GM21737 (cell line): ENCODE data around the gene TMEM217.

ENCODE experiments used
- ATAC-seq: cut with Tn5 transposase; IDR thresholded peaks from one replicate; pipeline ENCODE4 v1.9.1; 2021; ENCODE audit warnings: mild to moderate bottlenecking, moderate library complexity; ENCODE audit not compliant: unreplicated experiment

Gene TMEM217

DNA sequence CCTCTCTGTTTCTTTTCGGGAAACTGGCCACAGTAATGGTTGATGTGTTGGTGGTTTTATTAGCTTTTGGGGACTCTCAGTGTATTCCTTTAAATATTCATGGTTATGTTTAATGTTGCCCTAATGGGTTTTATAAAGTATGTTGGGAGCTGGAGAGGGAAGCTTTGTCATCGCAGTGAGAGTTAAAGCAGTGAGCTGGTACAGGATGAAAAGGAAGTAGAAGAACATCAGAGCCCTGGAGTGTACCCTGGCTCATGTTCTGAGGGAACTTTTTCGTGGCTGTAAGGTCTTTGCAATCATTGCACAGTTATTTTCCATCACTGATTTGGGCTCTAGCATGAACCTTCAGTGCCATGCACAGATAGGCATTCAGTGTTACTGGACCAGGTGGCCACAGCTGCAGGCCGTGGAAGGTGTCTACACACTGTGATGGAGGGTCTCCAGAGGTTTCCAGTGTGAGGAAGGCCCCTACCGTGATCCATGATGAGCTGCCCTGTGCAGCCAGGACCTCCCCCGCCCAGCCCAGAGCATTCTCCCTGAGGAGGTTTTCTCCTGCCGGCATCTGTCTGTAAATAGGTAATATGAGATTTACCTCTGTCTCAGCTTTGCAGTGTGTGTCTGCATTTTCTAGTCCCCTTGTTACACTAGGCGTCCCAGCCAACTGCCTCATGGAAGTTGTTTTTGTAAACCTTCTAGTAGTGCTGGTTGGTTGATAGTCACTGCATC lies 22.4 kb upstream of the TMEM217 start:
- no peak for ATAC-seq

DNA sequence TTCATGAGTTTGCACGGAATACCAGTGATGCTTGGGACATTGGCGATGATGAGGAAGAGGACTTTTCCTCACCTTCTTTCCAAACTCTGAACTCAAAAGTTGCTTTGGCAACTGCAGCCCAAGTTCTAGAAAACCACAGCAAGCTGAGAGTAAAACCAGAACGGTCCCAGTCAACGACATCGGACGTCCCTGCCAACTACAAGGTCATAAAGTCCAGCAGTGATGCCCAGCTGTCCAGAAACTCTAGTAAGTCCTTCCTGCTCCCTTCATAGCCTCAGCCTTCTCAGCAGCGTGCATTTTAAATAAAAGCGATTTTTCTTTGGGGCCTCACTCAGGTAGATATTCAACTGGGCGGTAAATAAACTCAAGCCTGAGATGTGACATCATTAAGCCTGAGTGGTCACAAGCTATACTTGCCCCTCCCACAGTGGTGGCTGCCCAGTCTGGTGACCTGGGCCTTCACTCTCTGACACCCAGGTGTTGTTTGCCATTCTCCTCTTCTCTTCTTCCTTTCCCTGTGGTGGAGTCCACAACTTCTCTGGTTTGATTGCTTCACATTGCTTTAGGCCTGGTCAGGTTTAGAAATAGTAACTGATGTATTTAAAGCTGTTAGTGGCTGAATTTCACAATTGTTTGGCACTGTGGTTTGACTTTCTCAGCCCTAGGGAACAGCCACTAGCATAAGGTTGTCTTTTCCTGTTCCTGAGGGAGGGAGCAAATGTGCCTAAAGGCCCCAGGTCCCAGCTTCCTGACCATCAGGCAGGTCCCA lies 21.6 kb upstream of the TMEM217 start:
- ATAC-seq = no peak

DNA sequence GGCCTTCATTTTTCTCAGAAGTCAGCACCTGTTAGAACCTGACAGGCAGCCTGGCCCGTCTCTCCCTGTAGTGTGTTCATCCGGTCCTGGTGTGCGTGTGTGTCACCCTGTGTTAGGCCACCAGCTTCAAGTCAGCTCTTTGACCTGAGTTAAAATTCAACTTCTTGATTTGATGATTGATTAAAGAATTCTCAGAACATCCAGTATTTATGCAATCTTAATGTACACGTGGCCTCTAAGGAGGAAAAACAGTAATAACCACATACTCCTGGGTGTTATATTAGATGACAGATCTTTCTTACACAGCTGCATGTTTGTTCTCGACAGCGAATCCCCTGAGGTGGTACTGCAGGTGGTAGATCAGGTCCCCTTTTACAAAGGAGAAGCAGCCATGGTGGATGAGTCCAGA lies 19.1 kb upstream of the TMEM217 start:
- ATAC-seq = peak; percentile 61

DNA sequence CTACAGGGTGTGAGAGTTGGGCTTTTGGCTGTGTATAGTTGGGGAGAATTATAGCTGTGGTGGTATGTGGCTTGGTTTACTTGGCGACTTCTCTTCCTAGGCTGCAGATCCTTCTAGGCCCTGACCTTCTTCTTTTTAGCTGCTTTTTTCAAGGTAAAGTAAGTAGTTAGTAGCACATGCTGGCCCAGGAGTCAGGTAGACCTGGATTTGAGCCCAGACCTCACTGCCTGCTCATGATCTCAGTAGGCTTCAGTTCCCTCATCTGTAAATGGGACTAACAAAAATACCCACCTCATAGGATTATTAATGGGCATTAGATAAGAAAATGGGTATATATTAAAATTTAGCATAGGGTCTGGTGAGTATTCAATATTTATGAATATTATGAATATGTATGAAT lies 17.4 kb upstream of the TMEM217 start:
- no peak for ATAC-seq

DNA sequence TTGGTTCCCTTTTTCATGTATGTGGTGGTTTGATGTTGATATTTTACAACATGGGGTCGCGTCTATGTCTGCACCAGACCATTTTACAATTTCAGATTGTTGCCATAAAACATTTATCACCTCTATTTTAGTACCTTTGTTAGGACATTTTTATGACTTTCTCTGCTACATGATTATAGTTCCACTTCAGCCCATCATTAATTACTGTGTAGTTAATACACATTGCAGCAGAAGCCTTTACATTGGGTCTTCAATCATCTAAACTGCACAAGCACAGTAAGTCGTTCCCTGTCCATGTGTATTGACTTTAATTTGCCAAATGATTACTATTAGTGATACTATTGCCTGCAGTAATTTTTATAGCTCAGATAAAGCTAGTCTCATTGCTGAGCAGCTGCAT lies 15.7 kb upstream of the TMEM217 start:
- no peak for ATAC-seq

DNA sequence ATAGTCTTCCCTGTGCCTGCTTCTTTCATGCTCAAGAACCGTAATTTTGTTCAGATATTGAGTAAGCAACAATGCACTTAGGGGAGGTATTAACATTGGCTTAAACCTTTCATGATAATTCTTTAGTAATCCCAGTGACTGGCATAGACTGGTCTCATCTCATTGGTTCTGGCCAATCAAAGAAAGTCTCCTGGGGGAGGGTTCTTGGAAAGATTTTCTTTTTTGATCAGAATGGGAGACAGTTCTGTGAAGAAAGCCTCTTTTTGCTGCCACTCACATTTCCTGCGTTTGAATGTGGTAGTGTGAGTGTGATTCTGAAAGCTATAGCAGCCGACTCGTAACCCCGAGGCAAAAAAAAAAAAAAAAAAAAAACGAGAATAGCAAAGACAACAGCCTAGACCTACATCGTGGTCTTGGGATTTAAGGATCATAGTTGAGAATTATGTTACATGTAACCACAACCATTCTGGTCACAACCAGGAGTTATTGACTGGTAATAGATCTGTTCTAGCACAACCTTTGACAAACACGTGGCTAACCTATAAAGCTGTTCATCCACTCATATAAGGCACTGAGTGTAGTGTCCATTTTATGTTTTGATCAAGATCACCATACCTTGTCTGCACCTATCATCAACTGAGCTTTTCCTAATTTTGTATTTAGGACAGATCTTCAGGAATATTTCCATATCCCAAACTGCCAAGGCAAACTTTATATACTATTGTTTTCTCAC lies 15.1 kb upstream of the TMEM217 start:
- ATAC-seq = no peak

DNA sequence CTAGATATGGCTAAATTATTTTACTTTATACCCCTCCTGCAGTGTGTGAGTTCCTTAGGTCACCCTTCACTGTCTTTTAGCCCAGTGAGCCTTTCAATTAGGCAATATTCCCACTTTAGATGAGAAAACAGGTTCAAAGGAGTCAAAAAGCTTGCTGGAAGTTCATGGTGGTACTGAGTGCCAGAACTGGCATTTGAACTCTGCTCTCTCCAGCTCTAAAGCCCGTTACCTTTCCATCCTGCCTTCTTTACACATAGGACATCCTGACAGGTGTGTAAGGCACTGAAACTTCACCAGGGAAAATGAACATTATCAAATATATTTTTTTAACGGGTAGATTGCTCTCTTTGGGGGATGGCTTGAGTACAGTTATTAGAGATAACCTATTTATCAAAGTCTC lies 11.2 kb upstream of the TMEM217 start:
- ATAC-seq = no peak

DNA sequence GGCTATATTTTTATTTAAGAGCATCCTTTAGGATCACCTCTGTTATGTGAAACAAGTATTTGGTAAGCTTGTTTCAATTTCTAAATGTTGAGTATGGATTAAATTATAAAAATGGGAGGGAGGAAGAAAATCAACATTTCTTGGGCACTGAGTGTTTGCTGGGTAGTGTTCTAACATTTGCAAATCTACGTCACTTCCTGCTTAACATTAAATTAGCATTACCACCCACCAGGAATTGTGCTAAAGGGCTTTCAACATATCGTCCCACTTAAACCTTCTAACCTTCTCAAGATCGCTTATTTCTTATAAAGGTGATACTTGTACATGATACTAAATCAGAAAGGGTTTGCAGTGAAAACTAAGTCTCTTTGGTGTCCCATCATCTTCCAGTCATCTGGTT lies 7.9 kb upstream of the TMEM217 start:
- no peak for ATAC-seq

DNA sequence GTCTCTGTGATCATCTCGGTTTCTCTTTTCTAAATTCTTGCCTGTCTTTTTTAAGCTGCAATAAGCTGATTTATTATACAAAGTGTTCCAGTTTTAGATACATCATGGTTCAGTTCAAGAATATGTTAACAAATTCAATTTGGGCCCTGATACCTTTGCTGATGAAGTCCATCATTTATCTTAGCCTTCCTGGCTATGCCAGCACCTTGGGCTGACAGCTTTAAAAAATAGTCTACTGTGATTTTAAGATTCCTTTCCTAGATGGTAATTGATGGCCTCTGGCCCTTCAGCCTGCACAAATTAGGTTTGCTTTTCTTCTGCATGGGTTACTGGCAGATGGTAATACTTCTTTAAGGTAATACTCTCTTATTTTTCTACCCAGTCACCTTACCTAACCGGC lies 7.1 kb upstream of the TMEM217 start:
- no peak for ATAC-seq

DNA sequence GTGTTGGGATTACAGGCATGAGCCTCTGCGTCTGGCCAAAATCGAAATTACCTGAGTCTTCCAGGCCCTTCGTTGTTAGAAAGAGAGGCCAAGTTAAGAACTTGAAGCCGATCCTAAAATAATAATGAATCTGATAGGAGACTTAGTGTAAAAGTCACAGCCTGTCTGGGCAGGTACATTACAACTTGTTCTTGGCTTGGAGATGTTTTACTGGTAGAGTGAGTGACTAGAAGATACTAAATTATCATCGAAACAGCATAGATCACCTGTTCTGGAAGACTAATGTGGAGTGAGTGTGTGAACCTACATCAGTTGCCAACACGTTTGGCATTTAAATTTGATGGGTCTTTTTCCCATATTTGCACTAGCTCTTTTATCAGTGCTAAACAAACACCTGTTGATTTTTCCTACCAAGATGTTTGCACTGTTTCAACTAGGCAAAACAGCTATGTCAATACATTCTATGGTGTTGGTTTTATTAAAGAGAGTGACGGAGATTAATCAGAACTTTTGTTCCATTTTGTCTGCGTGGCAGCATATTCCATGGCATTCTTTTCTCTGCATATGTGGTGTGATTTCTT lies 4.6 kb upstream of the TMEM217 start:
- no peak for ATAC-seq

DNA sequence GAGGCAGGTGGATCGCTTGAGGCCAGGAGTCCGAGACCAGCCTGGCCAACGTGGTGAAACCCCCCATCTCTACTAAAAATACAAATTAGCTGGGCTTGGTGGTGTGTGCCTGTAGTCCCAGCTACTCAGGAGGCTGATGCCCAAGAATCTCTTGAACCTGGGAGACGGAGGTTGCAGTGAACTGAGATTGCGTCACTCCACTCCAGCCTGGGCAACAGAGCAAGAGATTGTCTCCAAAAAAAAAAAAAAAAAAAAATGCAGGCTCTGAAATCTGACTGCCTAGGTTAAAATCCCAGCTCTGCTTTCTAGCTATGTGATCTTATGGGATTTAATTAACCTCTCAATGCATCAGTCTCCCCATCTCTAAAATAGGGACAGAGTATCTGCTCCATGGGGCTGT lies 3.3 kb upstream of the TMEM217 start:
- no peak for ATAC-seq

DNA sequence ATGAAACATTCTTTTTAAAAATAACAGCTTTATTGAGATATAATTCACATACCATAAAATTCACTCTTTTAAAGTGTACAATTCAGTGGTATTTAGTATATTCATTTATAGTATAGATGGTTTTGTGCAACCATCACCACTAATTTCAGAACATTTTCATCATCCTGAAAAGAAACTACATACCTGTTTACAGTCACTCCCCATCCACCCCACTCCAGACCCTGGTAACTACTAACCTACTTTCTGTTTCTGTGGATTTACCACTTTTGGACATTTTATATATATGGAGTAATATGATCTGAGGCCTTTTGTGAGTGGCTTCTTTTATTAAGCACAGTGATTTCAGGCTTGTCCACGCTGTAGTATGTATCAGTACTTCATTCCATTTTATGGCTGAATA lies 2.5 kb upstream of the TMEM217 start:
- no peak for ATAC-seq

DNA sequence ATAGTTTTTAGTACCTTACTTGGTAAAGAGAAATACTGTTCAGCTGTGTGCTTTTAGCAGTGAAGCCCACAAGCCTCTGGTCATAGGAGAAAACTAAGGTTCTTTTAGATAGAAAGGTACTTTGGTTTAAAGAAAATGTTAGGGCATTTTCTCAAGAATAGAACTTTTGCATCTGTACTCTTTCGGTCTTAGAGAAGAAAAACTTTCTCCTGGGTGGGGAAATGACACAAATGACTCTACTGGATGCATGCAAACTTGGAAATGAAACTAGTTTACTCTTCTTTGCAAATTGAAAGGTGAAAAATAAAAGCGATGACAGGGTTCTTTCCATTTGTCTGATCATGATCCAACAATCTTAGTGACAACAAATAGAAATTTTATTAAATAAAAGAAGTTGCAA lies 2.1 kb upstream of the TMEM217 start:
- no peak for ATAC-seq

DNA sequence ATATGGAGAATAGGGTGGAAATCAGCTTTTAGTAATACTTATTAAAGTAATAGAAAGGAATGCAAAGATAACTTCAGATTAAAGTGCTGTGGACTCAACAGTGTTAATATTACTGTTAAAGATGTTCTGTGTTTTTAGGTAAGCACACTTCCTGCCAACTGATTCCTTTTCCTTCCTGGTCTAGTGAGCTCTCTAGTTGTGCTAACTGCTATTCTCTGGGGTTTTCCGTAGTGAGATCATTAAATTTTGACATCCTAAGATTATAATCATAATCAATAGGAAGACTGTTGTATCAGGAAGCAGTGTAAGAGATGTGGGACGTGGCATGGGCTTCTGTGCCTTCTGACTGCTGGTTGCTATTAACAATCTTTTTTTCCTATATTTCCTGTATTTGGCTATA lies 1.2 kb upstream of the TMEM217 start:
- no peak for ATAC-seq

DNA sequence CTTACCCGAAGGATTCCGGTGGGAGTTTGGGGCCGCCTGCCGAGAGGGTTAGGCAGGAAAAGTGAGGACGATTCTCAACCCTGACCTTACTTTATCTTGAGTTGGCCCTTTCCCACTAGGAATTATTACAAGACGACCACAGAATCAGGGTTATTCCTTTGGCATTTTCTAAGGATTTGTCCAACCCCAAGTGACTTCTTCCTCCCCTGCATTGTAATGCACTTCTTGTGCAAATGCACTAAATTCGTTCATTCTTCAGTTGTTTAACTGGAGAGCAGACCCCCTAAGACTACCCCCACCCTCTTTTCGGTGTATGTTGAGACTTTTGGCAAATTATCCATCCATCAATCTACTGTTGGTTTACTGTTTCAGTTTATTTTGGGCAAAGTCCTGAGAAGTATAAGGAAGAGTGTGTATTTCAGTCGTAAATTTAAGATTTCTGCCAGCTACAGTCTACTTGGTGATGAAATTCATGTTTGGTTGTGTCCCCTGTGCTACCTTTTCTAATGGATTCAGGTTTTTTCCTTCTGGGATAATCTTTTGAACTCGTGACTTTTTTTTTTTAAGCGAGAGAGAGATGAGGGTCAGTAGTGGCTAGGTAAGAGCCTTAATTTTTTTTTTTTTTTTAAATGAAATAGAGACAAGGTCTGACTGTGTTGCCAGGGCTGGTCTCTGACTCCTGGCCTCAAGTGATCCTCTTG lies 611 bp upstream of the TMEM217 start:
- no peak for ATAC-seq

DNA sequence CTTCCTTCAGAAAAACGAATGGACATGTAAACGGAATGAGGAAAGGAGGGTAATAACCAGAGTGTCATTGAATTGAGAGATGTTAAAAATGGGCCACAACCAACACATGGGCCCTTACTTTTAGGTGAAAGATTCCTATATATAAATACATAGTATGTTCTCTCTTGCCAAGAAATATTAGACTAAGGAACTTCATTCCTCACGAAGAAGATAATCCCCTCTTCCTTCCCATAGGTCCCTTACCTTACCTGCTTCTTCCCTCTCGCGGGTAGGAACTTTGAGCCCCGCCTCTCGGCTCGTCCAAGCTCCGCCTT lies 667 bp downstream of the TMEM217 start:
- no peak for ATAC-seq

DNA sequence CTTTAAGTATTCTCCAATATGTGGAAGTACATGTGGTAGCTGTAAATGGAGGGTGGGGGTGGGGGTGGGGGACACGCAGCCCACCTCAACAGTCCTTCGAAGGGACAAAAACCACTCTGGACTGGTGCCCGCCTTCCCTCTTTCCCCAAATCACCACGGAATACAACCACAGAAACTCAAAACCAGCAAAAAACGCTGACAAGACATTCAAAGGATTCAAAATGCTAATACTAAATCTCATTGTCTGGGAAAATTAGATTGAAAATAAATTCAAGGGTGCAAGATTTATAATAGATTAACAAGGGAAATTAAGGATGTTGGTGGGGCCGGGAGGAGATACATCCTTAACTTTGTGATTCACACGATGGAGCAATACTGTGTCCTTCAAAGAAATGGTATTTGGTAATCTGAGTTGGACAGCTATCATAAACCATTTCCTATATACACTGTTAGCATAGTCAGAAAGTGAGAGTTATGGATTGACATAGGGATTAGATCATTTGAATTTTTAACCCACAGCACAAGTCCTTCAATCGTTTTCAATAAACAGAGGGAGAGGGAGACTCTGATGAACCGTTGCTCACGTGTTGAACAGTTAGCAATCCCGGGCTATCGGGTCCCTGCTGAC lies 1.1 kb downstream of the TMEM217 start:
- no peak for ATAC-seq

DNA sequence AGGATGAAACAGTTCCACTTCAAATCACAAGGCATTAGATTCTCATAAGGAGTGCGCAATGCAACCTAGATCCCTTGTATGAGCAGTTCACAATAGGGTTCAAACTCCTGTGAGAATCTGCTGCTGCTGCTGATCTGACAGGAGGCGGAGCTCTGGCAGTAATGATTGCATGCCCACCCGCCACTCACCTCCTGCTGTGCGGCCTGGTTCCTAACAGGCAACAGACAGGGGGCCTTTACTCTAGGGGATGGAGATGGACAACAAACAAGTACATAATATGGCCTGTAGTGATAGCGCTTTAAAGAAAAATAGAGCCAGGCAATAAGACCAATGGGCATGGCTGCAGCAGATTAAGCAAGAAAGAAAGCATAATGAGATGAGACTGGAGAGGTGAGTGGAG lies 3.1 kb downstream of the TMEM217 start:
- ATAC-seq = no peak

DNA sequence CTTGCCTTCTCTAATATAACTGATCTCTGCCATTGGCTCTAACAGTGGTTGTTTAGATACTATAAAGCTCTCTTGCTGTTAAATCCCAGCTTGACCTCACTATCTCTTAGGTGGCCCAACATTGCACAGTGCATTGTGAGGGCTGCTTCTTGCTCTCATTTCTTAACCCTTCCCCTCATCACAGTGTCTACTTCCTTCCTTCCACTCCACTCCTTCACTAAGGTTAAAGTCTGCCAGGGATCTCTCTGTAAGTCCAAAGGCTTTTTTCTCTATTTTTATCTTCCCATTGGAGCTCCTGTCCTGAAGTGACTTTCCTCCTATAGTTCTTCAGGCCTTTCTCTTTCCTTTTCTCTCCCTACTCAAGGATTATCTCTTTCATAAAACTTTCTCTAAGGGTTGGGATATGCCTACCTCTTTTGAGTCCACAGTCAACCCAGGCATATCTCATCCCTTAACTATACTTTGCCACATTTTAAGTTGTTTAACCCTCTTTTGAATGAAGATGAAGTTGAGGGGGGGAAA lies 4.4 kb downstream of the TMEM217 start:
- ATAC-seq = no peak

DNA sequence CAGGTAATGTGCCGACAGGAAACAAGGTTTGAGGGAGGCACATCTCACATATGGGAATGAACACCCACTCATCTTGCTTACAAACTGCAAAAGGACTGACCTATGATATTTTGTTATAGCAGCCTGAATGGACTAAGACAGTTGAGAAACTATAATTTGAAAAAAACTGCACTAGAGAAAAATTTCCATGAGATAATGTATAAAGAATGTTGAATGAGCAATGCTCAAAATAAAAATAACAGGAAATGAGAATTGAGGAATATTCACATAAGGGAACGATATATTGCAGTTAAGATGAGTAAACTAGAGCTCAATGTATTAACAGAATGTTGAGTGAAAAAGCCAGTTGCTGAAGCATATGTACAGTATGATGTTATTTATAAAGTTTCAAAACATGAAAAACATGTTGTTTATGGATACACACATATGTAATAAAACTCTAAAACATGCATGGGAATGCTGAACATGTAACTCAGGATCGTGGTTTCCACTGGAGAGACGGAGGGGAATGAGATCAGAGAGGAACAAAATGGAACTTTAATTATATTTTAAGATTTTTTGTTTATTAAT lies 6.6 kb downstream of the TMEM217 start:
- no peak for ATAC-seq
